ENCODE results near the gene GZMM.

GZMM gene

GRCh38 chr19:567296-567900 is 23.5 kb downstream of the GZMM start:
- H3K36me3 Mint-ChIP-seq: no peaks in the 10 kb centered on the region
- no peak overlapping the region for H3K27ac Mint-ChIP-seq
- H3K4me3 Mint-ChIP-seq: no peak overlapping the region
- peaks cover 15% of the 10 kb centered on the region for H3K4me1 Mint-ChIP-seq
- H3K27me3 Mint-ChIP-seq: no peaks in the 10 kb centered on the region
- no peaks in the 10 kb centered on the region for H3K9me3 Mint-ChIP-seq

- Mint-ChIP-seq H3K36me3 (no peaks in the 10 kb centered on the region), H3K27ac (peak overlapping the region; percentile 90), H3K4me1 (peaks cover 27% of the 10 kb centered on the region), H3K27me3 (no peaks in the 10 kb centered on the region), H3K9me3 (no peaks in the 10 kb centered on the region), H3K4me3 (no peak overlapping the region)
Measured at GRCh38 chr19:570251-570686, 26.4 kb downstream of the GZMM start.

- Mint-ChIP-seq H3K27ac (peak overlapping the region; percentile 94), H3K9me3 (no peaks in the 10 kb centered on the region), H3K4me3 (peak overlapping the region; percentile 90), H3K4me1 (peaks cover 27% of the 10 kb centered on the region), H3K27me3 (no peaks in the 10 kb centered on the region), H3K36me3 (no peaks in the 10 kb centered on the region)
Measured at GRCh38 chr19:570937-571565, 27.2 kb downstream of the GZMM start.

GRCh38 chr19:571566-571974 is 27.7 kb downstream of the GZMM start:
- peak overlapping the region; percentile 90 for H3K4me3 Mint-ChIP-seq

GRCh38 chr19:572140-572742 is 28.4 kb downstream of the GZMM start, which contains the start of gene BSG:
Gene BSG, plus strand, starts transcription at chr19:572596. Its CDS starts 39 bp downstream, at chr19:572635.
- no peaks in the 10 kb centered on the region for H3K36me3 Mint-ChIP-seq
- peaks cover 36% of the 10 kb centered on the region for H3K4me1 Mint-ChIP-seq
- H3K27ac Mint-ChIP-seq: peak within 1 kb of the TSS; percentile 94
- H3K9me3 Mint-ChIP-seq: no peaks in the 10 kb centered on the region
- H3K27me3 Mint-ChIP-seq: no peaks in the 10 kb centered on the region
- peak within 1 kb of the TSS; percentile 90 for H3K4me3 Mint-ChIP-seq

More at GRCh38 chr19:571566-571974, 27.7 kb downstream of the GZMM start:
- Mint-ChIP-seq H3K27me3 (no peaks in the 10 kb centered on the region), H3K4me1 (peaks cover 33% of the 10 kb centered on the region), H3K9me3 (no peaks in the 10 kb centered on the region), H3K36me3 (no peaks in the 10 kb centered on the region), H3K27ac (peak overlapping the region; percentile 94)

- Mint-ChIP-seq H3K27me3 (no peaks in the 10 kb centered on the region), H3K9me3 (no peaks in the 10 kb centered on the region)
Measured at GRCh38 chr19:572743-573518, 29.1 kb downstream of the GZMM start.

GRCh38 chr19:573519-573825 is 29.6 kb downstream of the GZMM start:
- Mint-ChIP-seq H3K9me3 (no peaks in the 10 kb centered on the region), H3K27me3 (no peaks in the 10 kb centered on the region), H3K4me1 (peaks cover 36% of the 10 kb centered on the region), H3K27ac (peak overlapping the region; percentile 12), H3K36me3 (no peaks in the 10 kb centered on the region), H3K4me3 (peak overlapping the region; percentile 88)

More at GRCh38 chr19:572743-573518, 29.1 kb downstream of the GZMM start:
- Mint-ChIP-seq H3K4me3 (peak overlapping the region; percentile 90), H3K27ac (peak overlapping the region; percentile 12), H3K4me1 (peaks cover 36% of the 10 kb centered on the region), H3K36me3 (no peaks in the 10 kb centered on the region)

- Mint-ChIP-seq H3K4me3 (peak overlapping the region; percentile 64), H3K36me3 (no peaks in the 10 kb centered on the region), H3K4me1 (peaks cover 34% of the 10 kb centered on the region), H3K27me3 (no peaks in the 10 kb centered on the region), H3K9me3 (no peaks in the 10 kb centered on the region), H3K27ac (no peak overlapping the region)
Measured at GRCh38 chr19:574658-575526, 31.0 kb downstream of the GZMM start.

GRCh38 chr19:575527-576506 is 32.0 kb downstream of the GZMM start:
- no peak overlapping the region for H3K4me3 Mint-ChIP-seq
- H3K9me3 Mint-ChIP-seq: no peaks in the 10 kb centered on the region
- H3K36me3 Mint-ChIP-seq: no peaks in the 10 kb centered on the region
- H3K27ac Mint-ChIP-seq: no peak overlapping the region
- H3K4me1 Mint-ChIP-seq: peaks cover 32% of the 10 kb centered on the region
- no peaks in the 10 kb centered on the region for H3K27me3 Mint-ChIP-seq

GRCh38 chr19:576768-577438 is 33.0 kb downstream of the GZMM start:
- peak overlapping the region; percentile 30 for H3K27ac Mint-ChIP-seq
- no peak overlapping the region for H3K4me3 Mint-ChIP-seq
- H3K27me3 Mint-ChIP-seq: no peaks in the 10 kb centered on the region
- H3K4me1 Mint-ChIP-seq: peaks cover 25% of the 10 kb centered on the region
- no peaks in the 10 kb centered on the region for H3K36me3 Mint-ChIP-seq
- H3K9me3 Mint-ChIP-seq: no peaks in the 10 kb centered on the region

- no peaks in the 10 kb centered on the region for H3K27me3 Mint-ChIP-seq
- no peaks in the 10 kb centered on the region for H3K36me3 Mint-ChIP-seq
- no peak overlapping the region for H3K27ac Mint-ChIP-seq
- H3K4me1 Mint-ChIP-seq: peaks cover 22% of the 10 kb centered on the region
- no peak overlapping the region for H3K4me3 Mint-ChIP-seq
- H3K9me3 Mint-ChIP-seq: no peaks in the 10 kb centered on the region
Measured at GRCh38 chr19:577439-578392, 33.9 kb downstream of the GZMM start.

- H3K36me3 Mint-ChIP-seq: no peaks in the 10 kb centered on the region
- peaks cover 17% of the 10 kb centered on the region for H3K4me1 Mint-ChIP-seq
- no peaks in the 10 kb centered on the region for H3K9me3 Mint-ChIP-seq
- no peak overlapping the region for H3K4me3 Mint-ChIP-seq
- no peak overlapping the region for H3K27ac Mint-ChIP-seq
- no peaks in the 10 kb centered on the region for H3K27me3 Mint-ChIP-seq
Measured at GRCh38 chr19:579111-579841, 35.4 kb downstream of the GZMM start.

Data from activated naive CD4-positive, alpha-beta T cell treated with anti-CD3 and anti-CD28 coated beads, Interleukin-2, amount 50 U/mL, for 24 hours (primary cell).